ENCODE data around the gene FAHD2A. TPM values are rescaled to one million over a fixed set of nuclear protein-coding genes. Genes with fewer than 3 reads are reported as not detected.

The FAHD2A gene
- polyA plus RNA-seq, 1 donor from 2014 or later, result 27.2 TPM

- H3K4me2 ChIP-seq (ENCODE audit: low read length), result no peak overlapping the region
- H3F3A ChIP-seq (ENCODE audit: insufficient read depth, low read length, poor library complexity, severe bottlenecking), result no peaks in the 10 kb centered on the region
- no peaks in the 10 kb centered on the region for H3K79me2 ChIP-seq (replicated peaks; ENCODE audit: insufficient read depth, low read length)
- H3K4me3 ChIP-seq (ENCODE audit: low read length), result no peak overlapping the region
- no peak overlapping the region for H3K27ac ChIP-seq (ENCODE audit: low read length)
- H3K27me3 ChIP-seq (ENCODE audit: insufficient read depth, low read depth, low read length), result no peaks in the 10 kb centered on the region
- H3K9me3 ChIP-seq (ENCODE audit: low read length), result peaks cover 7% of the 10 kb centered on the region
- H3K9ac ChIP-seq (ENCODE audit: low read length), result no peak overlapping the region
- H2AFZ ChIP-seq (ENCODE audit: low read depth, low read length), result no peak overlapping the region
- TF ChIP-seq MXI1 (conservative IDR thresholded peaks at IDR 0.05; ENCODE audit: poor library complexity, severe bottlenecking) (no peak), POLR2AphosphoS5 (IDR thresholded peaks at IDR 0.05) (no peak), EZH2 (IDR thresholded peaks at IDR 0.05; ENCODE audit: borderline replicate concordance, insufficient read depth, low read length, poor library complexity, severe bottlenecking) (no peak), RAD21 (conservative IDR thresholded peaks at IDR 0.05) (no peak), EP300 (conservative IDR thresholded peaks at IDR 0.05; ENCODE audit: poor library complexity, severe bottlenecking) (no peak), SMC3 (conservative IDR thresholded peaks at IDR 0.05; ENCODE audit: poor library complexity) (no peak), TAF1 (IDR thresholded peaks at IDR 0.05; ENCODE audit: low read depth) (no peak), CTCF (IDR thresholded peaks at IDR 0.05; ENCODE audit: poor library complexity, severe bottlenecking) (no peak), REST (IDR thresholded peaks at IDR 0.05; ENCODE audit: borderline replicate concordance) (no peak)
- no peaks in the 10 kb centered on the region for H4K20me1 ChIP-seq (ENCODE audit: insufficient read depth)
- H3K36me3 ChIP-seq (ENCODE audit: insufficient read depth, low read length), result no peaks in the 10 kb centered on the region
- no peaks in the 10 kb centered on the region for H3K9me2 ChIP-seq (ENCODE audit: insufficient read depth, low read length)
Measured at GRCh38 chr2:95366514-95366913, 36.0 kb upstream of the FAHD2A start.

- no peak overlapping the region for H3K4me2 ChIP-seq (ENCODE audit: low read length)
- no peaks in the 10 kb centered on the region for H3K36me3 ChIP-seq (ENCODE audit: insufficient read depth, low read length)
- no peaks in the 10 kb centered on the region for H4K20me1 ChIP-seq (ENCODE audit: insufficient read depth)
- H3F3A ChIP-seq (ENCODE audit: insufficient read depth, low read length, poor library complexity, severe bottlenecking), result no peaks in the 10 kb centered on the region
- no peak overlapping the region for H3K27ac ChIP-seq (ENCODE audit: low read length)
- H3K79me2 ChIP-seq (replicated peaks; ENCODE audit: insufficient read depth, low read length), result no peaks in the 10 kb centered on the region
- no peaks in the 10 kb centered on the region for H3K9me2 ChIP-seq (ENCODE audit: insufficient read depth, low read length)
- H3K9me3 ChIP-seq (ENCODE audit: low read length), result peaks cover 11% of the 10 kb centered on the region
- no peak overlapping the region for H3K4me3 ChIP-seq (ENCODE audit: low read length)
- no peak overlapping the region for H2AFZ ChIP-seq (ENCODE audit: low read depth, low read length)
- TF ChIP-seq CTCF (IDR thresholded peaks at IDR 0.05; ENCODE audit: poor library complexity, severe bottlenecking) (no peak), EZH2 (IDR thresholded peaks at IDR 0.05; ENCODE audit: borderline replicate concordance, insufficient read depth, low read length, poor library complexity, severe bottlenecking) (no peak), MXI1 (conservative IDR thresholded peaks at IDR 0.05; ENCODE audit: poor library complexity, severe bottlenecking) (no peak), EP300 (conservative IDR thresholded peaks at IDR 0.05; ENCODE audit: poor library complexity, severe bottlenecking) (no peak), RAD21 (conservative IDR thresholded peaks at IDR 0.05) (no peak), POLR2AphosphoS5 (IDR thresholded peaks at IDR 0.05) (no peak), TAF1 (IDR thresholded peaks at IDR 0.05; ENCODE audit: low read depth) (no peak), SMC3 (conservative IDR thresholded peaks at IDR 0.05; ENCODE audit: poor library complexity) (no peak), REST (IDR thresholded peaks at IDR 0.05; ENCODE audit: borderline replicate concordance) (no peak)
- H3K9ac ChIP-seq (ENCODE audit: low read length), result no peak overlapping the region
- no peaks in the 10 kb centered on the region for H3K27me3 ChIP-seq (ENCODE audit: insufficient read depth, low read depth, low read length)
Measured at GRCh38 chr2:95372216-95372829, 30.2 kb upstream of the FAHD2A start.

Measured in neural cell (in vitro differentiated cells).